ENCODE measurements around the gene ADTRP. TPM values are rescaled to one million over a fixed set of nuclear protein-coding genes. Genes with fewer than 3 reads are reported as not detected.

The ADTRP gene
- total RNA-seq, 1 donor from 2014 or later = not detected

DNA sequence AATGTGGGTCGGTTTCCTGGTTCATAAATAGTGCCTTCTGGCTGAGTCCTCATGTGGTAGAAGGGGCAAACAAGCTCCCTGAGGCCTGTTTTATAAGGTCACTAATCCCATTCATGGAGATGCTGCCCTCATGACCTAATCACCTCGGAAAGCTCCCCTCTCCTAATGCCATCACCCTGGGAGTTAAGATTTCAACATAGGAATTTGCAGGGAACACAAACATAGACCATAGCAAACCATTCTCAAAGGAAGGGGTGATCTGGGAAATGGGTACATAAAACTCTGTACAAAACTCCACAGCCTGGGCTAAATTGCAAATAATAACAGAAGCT is 1.5 kb upstream of the ADTRP start:
- DNase-seq = no peak
- ATAC-seq = no peak
- intact Hi-C loops (cut with micrococcal nuclease) = no loop called here

DNA sequence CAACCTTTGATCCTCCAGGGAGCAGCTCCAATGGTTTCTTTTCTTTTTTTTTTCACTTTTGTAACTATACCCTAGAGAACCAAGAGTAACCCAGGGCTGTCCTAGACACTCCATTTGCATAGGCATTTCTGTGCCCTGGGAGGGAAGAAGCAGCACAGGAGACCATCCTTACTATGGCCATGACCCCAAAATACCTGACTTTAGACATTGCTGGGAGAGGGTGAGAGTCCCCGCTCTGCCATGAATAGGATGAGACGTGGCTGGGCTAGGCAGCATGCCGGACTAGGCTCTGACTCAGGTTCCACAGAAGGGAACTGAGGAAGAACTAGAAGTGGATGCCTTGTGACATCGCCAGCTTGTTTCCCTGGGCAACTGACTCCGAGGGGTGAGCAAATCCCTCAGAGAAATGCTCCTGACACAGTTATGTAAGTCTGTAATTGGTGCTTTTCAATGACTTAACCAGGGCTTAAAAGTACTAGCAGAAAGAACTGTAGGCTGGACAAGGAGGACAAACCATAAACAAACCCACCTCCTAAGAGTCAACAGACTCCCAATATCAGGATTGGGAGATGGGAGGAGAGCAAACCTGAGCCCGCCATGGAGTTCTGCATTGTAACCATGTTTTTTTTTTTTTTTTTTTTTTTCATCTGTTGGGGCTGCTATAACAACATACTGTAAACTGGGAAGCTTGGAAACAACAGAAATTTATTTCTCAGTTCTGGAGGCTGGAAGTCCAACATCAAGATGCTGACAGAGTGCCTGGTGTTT is 910 bp upstream of the ADTRP start:
- DNase-seq (no peak), ATAC-seq (no peak)
- intact Hi-C loops (cut with micrococcal nuclease) = no loop called here

DNA sequence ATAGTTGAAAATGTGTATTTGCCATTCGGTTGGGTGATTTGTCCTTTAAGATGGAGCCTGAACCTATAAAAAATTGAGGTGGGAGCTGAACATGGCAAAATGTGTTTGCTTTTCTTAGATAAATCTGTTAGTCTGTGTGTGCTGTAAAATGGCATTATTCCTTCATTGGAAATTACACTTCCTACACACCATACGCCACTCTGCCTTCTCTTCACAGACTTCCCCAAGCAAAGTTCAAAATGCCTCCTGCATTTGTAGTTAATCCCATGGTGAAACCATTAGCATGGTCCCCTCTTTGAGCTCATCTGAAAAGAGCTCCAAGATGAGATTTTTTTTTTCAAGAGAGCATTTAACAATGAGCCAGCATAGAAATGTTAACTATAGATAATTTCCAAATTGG is 567 bp downstream of the ADTRP start:
- intact Hi-C loops (cut with micrococcal nuclease) = no loop called here
- ATAC-seq = no peak
- no peak for DNase-seq

DNA sequence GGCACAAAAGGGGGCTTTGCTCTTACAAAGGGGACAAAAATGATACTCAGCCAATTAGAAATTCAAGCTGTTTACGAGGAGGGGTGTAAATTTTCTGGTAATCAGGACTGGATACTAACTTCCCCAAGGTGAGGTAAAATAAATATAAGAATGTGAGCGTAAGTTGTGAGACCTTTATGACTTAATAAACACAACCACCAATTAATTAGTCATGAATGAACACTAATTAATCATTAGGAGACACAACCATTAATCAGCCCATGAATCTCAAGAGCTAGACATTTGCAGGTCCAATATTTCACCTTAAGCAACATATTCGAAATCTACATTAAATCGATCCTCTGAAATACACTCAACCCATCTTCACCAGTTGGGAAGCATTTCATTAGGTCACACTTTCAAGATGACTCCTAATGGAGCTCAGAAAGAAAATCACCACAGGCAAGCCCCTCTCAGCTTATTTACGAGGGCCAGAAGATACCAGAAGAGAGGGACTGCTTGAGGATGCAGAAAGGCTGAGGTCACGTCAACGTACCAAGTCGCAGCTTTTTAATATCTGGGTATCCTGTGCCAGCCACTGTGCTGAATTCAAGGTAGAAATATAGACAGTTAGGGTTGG is 2.7 kb downstream of the ADTRP start:
- DNase-seq (no peak), ATAC-seq (no peak)
- intact Hi-C loops (cut with micrococcal nuclease) = no loop called here

DNA sequence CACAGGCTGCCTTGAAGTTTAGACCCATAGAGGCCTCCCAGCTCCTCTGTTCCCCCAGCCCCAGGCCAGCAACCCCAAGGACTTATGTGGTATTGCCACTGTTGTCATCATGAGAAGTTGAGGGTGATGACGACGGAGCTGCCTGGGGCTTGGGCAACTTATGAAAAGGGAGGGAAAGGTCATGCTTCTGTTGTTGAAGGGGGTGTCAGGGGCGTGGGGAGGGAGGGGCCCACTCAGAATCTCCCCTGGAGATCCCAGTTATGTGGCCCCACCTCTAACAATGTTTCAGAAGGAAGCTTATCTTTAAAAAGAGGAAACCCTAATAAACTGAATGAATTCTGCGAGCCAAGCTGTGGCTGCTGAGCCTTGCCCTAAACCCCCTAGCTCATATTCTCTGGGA is 4.2 kb downstream of the ADTRP start:
- DNase-seq (no peak), ATAC-seq (no peak)
- intact Hi-C loops (cut with micrococcal nuclease) = no loop called here

DNA sequence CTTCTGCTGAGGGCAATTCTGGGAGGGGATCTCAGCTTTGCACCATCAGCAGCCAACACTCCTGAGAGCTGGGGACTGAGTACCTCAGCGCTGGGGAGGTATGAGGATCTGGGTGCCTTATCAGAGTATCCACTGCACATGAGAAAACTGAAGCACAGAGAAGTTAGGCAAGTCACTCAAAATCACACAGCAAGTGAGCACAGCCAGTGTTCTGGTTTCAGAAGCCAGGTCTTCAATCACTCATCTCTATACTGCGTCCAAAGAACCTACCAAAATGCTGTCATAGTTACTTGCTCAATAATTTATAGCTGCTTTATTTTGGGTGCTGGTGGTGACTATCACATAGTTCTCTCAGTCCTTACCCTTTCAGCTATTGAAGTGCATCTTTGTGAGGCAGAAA is 5.0 kb downstream of the ADTRP start:
- no peak for ATAC-seq
- intact Hi-C loops (cut with micrococcal nuclease) = no loop called here
- DNase-seq = no peak

DNA sequence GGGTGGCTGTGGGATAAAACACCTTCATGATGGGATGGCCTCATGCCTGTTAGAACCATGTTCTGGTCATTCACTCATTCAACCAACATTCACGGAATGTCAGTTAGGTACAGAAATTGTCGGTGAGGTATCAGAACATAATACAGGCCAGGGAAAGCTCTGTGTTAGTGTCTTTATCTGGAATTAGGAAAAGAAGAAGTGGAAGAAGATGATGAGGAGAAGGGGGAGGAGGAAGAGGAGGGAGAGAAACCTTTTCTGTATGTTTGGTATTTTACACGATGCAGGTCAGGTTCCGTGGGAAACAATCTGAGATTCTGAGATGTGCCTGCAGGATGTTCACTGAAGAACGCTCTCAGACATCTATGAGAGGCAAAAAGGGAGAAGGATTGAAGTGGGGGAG is 5.6 kb downstream of the ADTRP start:
- DNase-seq (no peak), ATAC-seq (no peak)
- intact Hi-C loops (cut with micrococcal nuclease) = no loop called here

DNA sequence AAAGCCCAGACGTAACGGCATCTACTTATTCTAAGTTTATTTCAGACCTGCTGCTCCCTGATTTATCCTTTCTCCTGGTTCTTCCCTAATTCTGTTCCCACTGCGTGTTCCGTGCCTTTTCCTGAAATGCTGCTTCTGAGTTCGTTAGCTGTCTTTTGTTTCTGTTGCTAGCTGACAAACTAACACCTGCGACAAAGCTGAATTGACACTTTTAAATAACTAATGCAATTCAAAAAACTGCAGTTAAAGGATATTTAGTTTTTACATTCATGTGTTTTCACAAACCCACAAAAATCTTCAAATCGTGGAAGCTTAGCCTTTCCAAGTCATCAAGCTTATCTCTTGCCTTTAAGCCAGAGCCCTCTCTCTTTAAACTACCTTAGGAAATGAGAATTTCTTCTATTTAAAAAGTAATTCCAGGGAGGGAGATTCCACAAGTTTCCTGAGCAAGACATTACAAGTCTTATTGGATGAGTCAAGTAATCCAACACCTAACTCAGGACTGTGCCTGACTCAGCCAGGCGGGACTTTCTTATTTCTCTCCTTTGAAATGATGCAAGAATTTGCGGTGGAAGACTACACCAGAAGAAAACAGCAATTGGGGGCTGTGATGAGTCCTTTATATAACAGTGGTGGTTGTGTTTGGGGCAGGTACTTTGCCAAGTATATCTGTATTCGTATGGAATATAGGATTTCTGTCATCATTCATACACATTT is 6.3 kb downstream of the ADTRP start:
- intact Hi-C loops (cut with micrococcal nuclease) = no loop called here
- ATAC-seq = no peak
- DNase-seq = no peak

DNA sequence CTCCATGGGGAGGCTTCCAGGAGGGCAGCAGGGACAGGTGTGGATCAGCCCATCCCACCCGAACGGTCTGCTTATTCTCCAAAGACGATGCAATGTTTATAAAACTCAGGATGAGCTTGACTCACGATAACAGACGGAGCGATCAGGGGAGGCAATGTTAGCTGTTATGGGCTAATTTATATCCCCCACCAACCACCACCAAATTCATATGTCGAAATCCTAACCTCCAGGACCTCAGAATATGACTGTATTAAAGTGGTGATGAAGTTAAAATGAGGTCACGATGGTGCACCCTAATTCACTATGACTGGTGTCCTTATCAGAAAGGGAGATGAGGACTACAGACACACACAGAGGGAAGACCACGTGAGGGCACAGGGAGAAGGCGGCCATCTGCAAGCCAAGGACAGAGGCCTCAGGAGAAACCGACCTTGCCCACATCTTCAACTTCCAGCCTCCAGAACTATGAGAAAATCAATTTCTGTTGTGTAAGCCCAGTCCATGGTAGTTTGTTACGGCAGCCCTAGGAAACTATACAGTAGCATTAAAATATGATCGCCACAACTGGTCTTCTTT is 7.0 kb downstream of the ADTRP start:
- DNase-seq (no peak), ATAC-seq (no peak)
- intact Hi-C loops (cut with micrococcal nuclease) = no loop called here

DNA sequence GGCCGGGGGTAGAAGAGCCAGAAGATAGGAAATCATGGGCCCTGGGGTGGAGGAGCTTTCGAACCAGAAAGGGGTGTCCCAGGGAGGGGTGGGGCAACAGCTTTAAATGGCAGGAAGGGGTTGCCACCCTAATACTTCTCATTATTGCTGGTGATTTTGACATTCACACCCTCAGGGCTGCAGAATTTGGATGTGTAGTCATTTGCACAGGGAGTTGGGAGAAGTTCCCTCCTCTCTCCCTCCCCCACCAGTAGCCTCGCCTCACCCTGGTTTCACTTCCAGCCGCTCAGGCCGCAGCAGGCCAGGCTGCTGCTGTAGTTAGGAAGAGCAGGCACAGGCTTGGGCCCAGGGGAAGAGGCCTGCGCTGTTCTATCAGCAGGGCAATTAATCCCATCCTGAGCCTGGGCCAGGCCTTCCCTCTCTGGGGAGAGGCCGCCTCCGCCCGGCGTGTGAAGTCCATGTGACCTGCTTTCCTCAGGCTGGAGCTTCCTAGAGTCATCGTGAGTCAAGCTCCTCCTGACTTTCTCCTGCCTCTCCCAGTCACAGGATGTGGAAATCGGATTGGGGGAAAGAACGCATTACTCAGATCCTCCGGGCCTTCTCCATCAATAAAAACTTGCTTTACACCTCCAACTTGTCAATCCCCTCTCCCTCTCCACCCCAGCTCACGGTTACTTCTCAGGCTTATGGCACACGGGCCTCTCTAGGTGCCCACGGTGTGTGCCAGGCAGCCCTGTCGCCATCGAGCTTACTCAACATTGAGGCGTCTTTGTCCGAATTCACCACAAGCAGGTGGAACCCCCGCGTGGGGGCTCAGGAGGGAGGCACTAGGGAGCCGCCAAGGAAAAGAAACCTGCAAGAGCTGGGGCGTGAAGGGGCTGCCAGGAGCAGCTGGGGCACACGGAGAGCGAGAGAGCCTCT is 7.8 kb downstream of the ADTRP start:
- peak; percentile 99 for ATAC-seq
- DNase-seq = peak; percentile 94
- intact Hi-C loops (cut with micrococcal nuclease) = no loop called here

DNA sequence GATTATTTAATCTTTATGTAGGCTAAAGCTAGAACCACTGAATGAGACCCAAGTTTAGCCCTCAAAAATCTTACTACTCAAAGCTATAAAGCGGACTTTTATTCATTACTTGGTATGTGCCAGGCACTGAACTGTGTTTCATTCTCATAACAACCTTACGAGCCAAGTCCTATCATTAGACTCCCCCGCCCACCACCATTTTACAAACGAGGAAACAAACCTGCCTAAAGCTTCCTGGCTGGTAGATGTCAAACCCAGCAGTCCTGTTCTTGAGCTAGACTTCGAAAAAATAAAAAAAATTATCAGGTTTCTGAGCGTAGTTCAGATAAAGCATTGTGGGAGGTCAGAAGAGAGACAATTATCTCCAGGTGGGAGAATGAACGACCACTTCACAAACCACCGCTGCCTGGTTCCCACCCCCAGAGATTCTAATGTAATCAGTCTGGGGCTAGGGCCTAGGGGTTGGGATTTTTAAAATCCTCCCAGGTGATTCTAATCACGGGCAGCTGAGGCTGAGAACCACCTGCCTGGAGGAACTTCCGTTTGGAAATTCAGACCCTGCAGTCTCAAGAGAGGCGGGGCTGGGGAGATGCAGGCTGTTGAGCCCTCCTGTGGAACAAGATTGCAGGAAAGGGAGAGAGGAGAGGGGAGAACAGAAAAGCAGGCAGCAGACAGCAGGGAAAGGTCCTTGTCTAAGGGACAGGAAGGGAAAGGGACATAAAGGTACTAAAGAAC is 8.6 kb downstream of the ADTRP start:
- DNase-seq (no peak), ATAC-seq (no peak)
- intact Hi-C loops (cut with micrococcal nuclease) = no loop called here

DNA sequence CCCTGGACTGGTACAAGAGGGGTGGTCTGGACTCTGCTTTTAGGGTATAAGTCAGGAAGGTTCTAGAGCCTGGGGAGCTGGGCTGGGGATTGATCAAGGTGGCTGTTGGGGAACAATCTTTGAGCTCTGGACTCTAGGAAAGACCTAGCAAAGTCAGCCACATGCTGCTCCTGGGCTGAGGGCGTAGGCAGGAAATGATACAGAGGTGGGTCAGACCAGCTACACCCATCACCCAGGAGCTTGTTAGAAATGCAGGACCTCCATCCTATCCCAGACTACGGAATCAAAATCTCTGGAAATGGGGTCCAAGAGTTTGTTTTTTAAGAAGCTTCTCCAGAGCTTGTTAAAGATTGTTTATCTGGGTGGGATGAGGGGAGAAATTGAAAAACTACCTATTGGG is 9.4 kb downstream of the ADTRP start:
- intact Hi-C loops (cut with micrococcal nuclease) = no loop called here

DNA sequence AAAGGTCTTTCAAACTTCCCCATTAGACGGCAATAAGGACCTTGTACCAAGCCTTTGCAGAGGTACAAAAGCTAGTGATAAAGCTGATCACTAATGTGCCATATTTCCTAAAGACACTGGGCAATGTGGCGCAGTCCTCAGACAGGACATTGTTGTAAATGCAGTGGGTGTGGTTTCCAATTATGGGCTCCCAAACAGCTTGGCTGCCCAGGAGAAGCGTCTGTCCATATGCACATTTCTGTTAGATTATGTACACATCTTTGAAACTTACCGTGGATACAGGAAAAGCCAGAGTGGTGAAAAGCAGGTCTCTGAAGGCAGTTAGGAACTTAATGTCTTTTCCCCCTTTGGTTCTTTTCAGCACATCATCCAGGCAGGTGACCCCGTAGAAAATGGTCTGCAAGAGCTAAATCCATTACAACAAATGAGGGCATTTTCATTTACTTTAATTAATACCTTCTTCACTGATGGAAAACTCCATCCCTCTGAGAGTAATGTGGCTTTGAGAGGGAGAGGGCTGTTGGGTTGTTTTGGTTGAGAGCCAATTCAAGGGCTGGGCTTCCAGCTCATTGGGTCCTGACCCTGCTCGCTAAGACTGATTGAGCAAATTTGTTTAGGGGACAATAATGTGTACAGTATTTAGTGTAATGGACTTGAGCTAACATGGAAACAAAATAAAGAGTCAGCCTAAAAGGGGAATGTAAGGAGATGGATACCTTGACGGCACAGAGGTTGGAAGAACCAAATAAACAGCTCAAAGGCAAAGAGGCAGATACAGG is 10.4 kb downstream of the ADTRP start:
- intact Hi-C loops (cut with micrococcal nuclease) = no loop called here
- ATAC-seq = no peak
- no peak for DNase-seq

More for the DNA sequence above, 9.4 kb downstream of the ADTRP start:
- DNase-seq = no peak
- ATAC-seq = no peak

DNA sequence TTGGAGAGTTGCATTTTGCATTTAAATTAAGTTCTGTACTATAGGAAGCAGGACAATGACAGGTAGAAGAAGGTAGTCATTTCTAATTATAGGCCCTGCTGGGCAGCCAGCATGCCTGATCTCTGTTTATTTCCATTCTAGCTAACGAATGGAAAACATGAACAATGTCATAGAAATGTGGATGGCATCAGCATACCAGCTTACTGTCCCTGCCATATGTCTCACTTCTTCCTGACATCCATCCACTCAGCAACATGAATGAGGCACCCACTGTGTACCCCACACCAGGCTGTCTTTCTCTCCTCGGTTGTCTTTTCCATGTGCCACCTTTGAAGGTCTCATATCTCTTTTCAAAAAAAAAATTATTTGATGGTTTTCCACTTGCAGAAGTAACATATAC is 11.1 kb downstream of the ADTRP start:
- intact Hi-C loops (cut with micrococcal nuclease) = no loop called here
- no peak for ATAC-seq
- DNase-seq = no peak

DNA sequence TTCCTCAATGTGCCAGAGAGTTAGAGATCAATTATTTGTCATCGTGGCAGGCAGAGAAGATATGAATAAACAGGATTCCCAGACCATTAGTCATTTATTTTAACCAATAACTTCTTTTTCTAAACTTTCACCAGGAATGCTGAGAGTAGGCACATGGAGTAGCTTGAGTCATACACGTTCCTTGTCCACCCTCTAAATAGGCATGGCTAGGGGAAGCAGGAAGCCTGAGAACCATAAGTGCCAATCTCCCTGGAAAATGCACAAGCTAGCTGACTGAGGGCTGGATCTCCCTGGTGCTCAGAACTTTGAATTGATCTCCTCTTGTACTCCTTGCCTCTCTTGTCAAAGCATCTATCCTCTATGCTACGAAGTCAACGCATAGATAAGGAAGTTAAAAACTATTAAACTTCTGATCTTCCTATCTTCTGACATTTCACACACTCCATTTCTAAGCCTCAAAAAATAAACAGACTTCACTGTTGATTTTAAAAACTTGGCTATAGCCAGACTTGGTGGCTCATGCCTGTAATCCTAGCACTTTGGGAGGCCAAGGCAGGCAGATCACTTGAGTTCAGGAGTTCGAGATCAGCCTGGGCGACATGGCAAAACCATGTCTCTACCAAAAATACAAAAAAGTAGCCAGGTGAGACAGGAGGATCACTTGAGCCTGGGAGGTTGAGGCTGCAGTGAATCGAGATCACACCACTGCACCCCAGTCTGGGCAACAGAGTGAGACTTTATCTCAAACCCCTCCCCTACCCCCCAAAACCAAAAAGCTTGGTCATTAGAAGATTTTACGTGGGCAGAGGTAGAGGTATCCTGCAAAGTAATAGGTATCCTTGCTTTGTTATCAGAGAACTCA is 11.8 kb downstream of the ADTRP start:
- no peak for ATAC-seq
- intact Hi-C loops (cut with micrococcal nuclease) = no loop called here
- DNase-seq = no peak

DNA sequence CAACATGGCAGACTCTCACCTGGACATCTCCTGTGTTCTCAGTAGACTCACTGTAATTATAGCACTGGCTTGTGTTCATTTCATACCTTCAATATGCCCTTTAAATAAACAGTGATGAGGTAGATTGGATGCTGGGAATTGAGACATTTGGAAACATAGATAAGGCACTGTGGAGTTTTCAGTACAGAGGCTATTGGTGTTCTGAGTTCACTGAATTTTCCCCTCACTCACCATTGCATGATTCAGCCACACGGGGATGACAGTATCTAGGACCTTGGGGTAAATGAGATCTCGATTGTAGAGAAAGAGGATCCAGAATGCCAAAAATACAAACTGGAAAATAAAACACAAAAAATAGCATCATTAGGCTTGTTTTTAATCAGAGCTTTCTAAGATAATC is 12.6 kb downstream of the ADTRP start:
- ATAC-seq (no peak), DNase-seq (no peak)
- intact Hi-C loops (cut with micrococcal nuclease) = no loop called here

DNA sequence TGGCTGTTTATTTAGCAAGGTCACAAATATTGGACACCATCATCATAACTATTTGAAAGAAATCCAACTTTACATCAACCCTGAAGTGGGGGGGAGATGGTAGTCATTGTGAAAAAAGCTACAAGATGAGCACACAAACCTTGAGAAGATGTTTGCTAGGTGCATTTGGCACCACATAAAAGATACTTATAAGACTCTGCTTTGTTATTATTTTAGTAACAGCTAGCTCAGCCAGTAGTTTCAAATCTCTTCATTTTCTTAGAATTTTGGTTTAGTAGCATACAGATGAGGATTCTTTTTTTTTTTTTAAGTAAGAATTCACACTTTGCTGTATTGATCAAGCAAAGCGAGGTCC is 14.4 kb downstream of the ADTRP start:
- DNase-seq (no peak), ATAC-seq (no peak)
- intact Hi-C loops (cut with micrococcal nuclease) = no loop called here

Measured in left ventricle myocardium superior (tissue), 1 donor.